H1 (cell line): ENCODE results near the gene FGF14. TPM values are rescaled to one million over a fixed set of nuclear protein-coding genes. Genes with fewer than 3 reads are reported as not detected.

Experiments used
- CTCF ChIA-PET: fragments of 300-600 bp; sonication (Branson Sonifier 250); formaldehyde crosslinking; loops from one replicate; lab custom pipeline; 2021; ENCODE audit not compliant: partially characterized antibody; lab: Charles Lee
- POLR2A ChIA-PET: fragments of 300-600 bp; sonication (Branson Sonifier 250); formaldehyde crosslinking; loops from one replicate; lab custom pipeline; 2021; ENCODE audit warnings: inconsistent platforms; ENCODE audit not compliant: partially characterized antibody; lab: Charles Lee
- DNase-seq, 2 experiments: peaks; one replicate each; pipeline versions ENCODE4 v3.0.0 to v3.0.0-alpha.2; 2010 to 2022; ENCODE audit warnings: low spot score in 2 of 2, low read depth in 1 of 2, mixed read lengths in 1 of 2
- FAIRE-seq: peaks from 2 replicates; lab custom pipeline; 2011; peaks lifted over from hg19 to GRCh38; lab: Jason Lieb, UNC
- H2AFZ ChIP-seq: 2 replicates; pipeline ENCODE4 v1.8.1; 2012; ENCODE audit warnings: low read length, inconsistent platforms
- H2AK5ac ChIP-seq: 2 replicates; pipeline ENCODE4 v1.6.1; 2013; ENCODE audit warnings: low read depth, low read length
- H2BK120ac ChIP-seq: replicated peaks from 2 replicates; pipeline ENCODE3; 2013; ENCODE audit warnings: low read depth, low read length, inconsistent platforms
- H2BK12ac ChIP-seq: 2 replicates; pipeline ENCODE4 v1.6.1; 2013; ENCODE audit warnings: low read depth, low read length
- H2BK15ac ChIP-seq: 2 replicates; pipeline ENCODE4 v1.6.1; 2013; ENCODE audit warnings: low read length
- H2BK20ac ChIP-seq: 2 replicates; pipeline ENCODE4 v1.6.1; 2013; ENCODE audit warnings: low read length
- H2BK5ac ChIP-seq: 2 replicates; pipeline ENCODE4 v1.6.1; 2013; ENCODE audit warnings: low read depth, low read length
- H3K14ac ChIP-seq: 2 replicates; pipeline ENCODE4 v1.6.1; 2013; ENCODE audit warnings: inconsistent platforms; ENCODE audit not compliant: insufficient read length
- H3K18ac ChIP-seq: 2 replicates; pipeline ENCODE4 v1.6.1; 2013; ENCODE audit warnings: low read length; ENCODE audit errors: extremely low read depth
- H3K23ac ChIP-seq: 2 replicates; pipeline ENCODE4 v1.6.1; 2013; ENCODE audit warnings: inconsistent platforms; ENCODE audit not compliant: insufficient read length
- H3K23me2 ChIP-seq: 2 replicates; pipeline ENCODE4 v1.6.1; 2013; ENCODE audit warnings: low read depth, low read length
- H3K27ac ChIP-seq: 2 replicates; pipeline ENCODE4 v1.6.1; 2011; ENCODE audit warnings: low read depth, low read length, inconsistent platforms
- H3K27me3 ChIP-seq, 4 experiments: replicated peaks in 1 of 4; 1 replicate in 1 of 4; 2 replicates in 3 of 4; pipeline versions ENCODE4 v1.6.1 to v1.8.1; 2011 to 2013; ENCODE audit warnings: low read length in 3 of 4, mild to moderate bottlenecking in 3 of 4, inconsistent platforms in 2 of 4, mixed read lengths in 2 of 4, moderate library complexity in 1 of 4; ENCODE audit not compliant: control insufficient read depth in 3 of 4, insufficient read depth in 3 of 4; ENCODE audit errors: extremely low read depth in 1 of 4
- H3K36me3 ChIP-seq, 4 experiments: 2 replicates each; pipeline versions ENCODE4 v1.6.1 to v1.8.1; 2011 to 2013; ENCODE audit warnings: mild to moderate bottlenecking in 4 of 4, low read length in 3 of 4, moderate library complexity in 2 of 4, control low read depth in 1 of 4, inconsistent platforms in 1 of 4; ENCODE audit not compliant: insufficient read depth in 4 of 4, control insufficient read depth in 2 of 4
- H3K4ac ChIP-seq: replicated peaks from 2 replicates; pipeline ENCODE3; 2013; ENCODE audit warnings: low read length, low read depth, mixed read lengths, inconsistent platforms; ENCODE audit not compliant: insufficient read length
- H3K4me1 ChIP-seq, 4 experiments: replicated peaks in 1 of 4; 1 replicate in 1 of 4; 2 replicates in 3 of 4; pipeline versions ENCODE4 v1.6.1 to v1.8.1; 2011 to 2013; ENCODE audit warnings: low read length in 3 of 4, inconsistent platforms in 2 of 4, mixed read lengths in 1 of 4; ENCODE audit not compliant: insufficient read depth in 4 of 4, control insufficient read depth in 3 of 4
- H3K4me2 ChIP-seq, 2 experiments: 2 replicates each; pipeline versions ENCODE4 v1.6.1 to v1.8.1; 2011 to 2013; ENCODE audit warnings: low read depth in 2 of 2, low read length in 2 of 2, control low read depth in 1 of 2, inconsistent platforms in 1 of 2, mild to moderate bottlenecking in 1 of 2; ENCODE audit not compliant: insufficient read depth in 1 of 2
- H3K4me3 ChIP-seq, 4 experiments: fragments of 200-600, 300-600 bp in 1 of 4; sonication (generic), shearing (Covaris generic), sonication (Bioruptor Twin) in 1 of 4; 2 replicates each; pipeline versions ENCODE4 v1.5.1 to v1.8.1; 2011 to 2016; ENCODE audit warnings: low read length in 4 of 4, low read depth in 3 of 4, control low read depth in 2 of 4, inconsistent platforms in 2 of 4, mild to moderate bottlenecking in 2 of 4, mixed read lengths in 1 of 4, moderate library complexity in 1 of 4; ENCODE audit not compliant: insufficient read depth in 2 of 4; ENCODE audit errors: extremely low read depth in 1 of 4
- H3K56ac ChIP-seq: replicated peaks from 2 replicates; pipeline ENCODE3; 2013; ENCODE audit warnings: low read depth, mild to moderate bottlenecking, mixed read lengths, low read length, inconsistent platforms; ENCODE audit not compliant: insufficient read length
- H3K79me1 ChIP-seq: 2 replicates; pipeline ENCODE4 v1.6.1; 2013; ENCODE audit warnings: low read depth, low read length, control low read depth
- H3K79me2 ChIP-seq, 2 experiments: 2 replicates each; pipeline versions ENCODE4 v1.6.1 to v1.8.1; 2012 to 2013; ENCODE audit warnings: low read length in 2 of 2, mild to moderate bottlenecking in 2 of 2, inconsistent platforms in 1 of 2; ENCODE audit not compliant: insufficient read depth in 2 of 2, control insufficient read depth in 1 of 2
- H3K9ac ChIP-seq, 4 experiments: replicated peaks in 1 of 4; 1 replicate in 1 of 4; 2 replicates in 3 of 4; pipeline versions ENCODE4 v1.6.1 to v1.8.1; 2011 to 2013; ENCODE audit warnings: low read depth in 3 of 4, low read length in 3 of 4, control low read depth in 2 of 4, mild to moderate bottlenecking in 2 of 4, moderate library complexity in 2 of 4, inconsistent platforms in 1 of 4; ENCODE audit errors: extremely low read depth in 1 of 4
- H3K9me3 ChIP-seq, 2 experiments: 2 replicates each; pipeline versions ENCODE4 v1.6.1 to v1.8.1; 2012 to 2013; ENCODE audit warnings: mild to moderate bottlenecking in 2 of 2, moderate library complexity in 2 of 2, control low read depth in 1 of 2, inconsistent platforms in 1 of 2, low read depth in 1 of 2, low read length in 1 of 2, mixed read lengths in 1 of 2; ENCODE audit not compliant: insufficient read depth in 2 of 2
- H4K20me1 ChIP-seq, 2 experiments: replicated peaks in 1 of 2; 2 replicates each; pipeline versions ENCODE3 to v1.8.1; 2011 to 2013; ENCODE audit warnings: inconsistent platforms in 2 of 2, low read length in 2 of 2, mild to moderate bottlenecking in 1 of 2; ENCODE audit not compliant: insufficient read depth in 2 of 2, control insufficient read depth in 1 of 2
- H4K5ac ChIP-seq: 2 replicates; pipeline ENCODE4 v1.6.1; 2013; ENCODE audit warnings: low read length, low read depth, mixed read lengths, inconsistent platforms; ENCODE audit not compliant: insufficient read length
- H4K8ac ChIP-seq: 2 replicates; pipeline ENCODE4 v1.8.0; 2013; ENCODE audit warnings: mild to moderate bottlenecking, moderate library complexity, low read length, inconsistent platforms; ENCODE audit not compliant: insufficient read depth; ENCODE audit errors: extremely low read depth
- H4K91ac ChIP-seq: replicated peaks from 2 replicates; pipeline ENCODE3; 2013; ENCODE audit warnings: low read length, mixed read lengths, inconsistent platforms; ENCODE audit not compliant: insufficient read length
- BACH1 ChIP-seq: IDR thresholded peaks from 2 replicates; pipeline ENCODE4 v1.6.1; 2012; ENCODE audit warnings: low read length, improper control_type of control experiment
- BCL11A ChIP-seq, 2 experiments: IDR thresholded peaks; one replicate each; pipeline ENCODE4 v1.6.1; 2011; ENCODE audit warnings: low read depth in 2 of 2, low read length in 2 of 2, mild to moderate bottlenecking in 2 of 2
- CTBP2 ChIP-seq: IDR thresholded peaks from 2 replicates; pipeline ENCODE4 v1.7.0; 2011; ENCODE audit warnings: borderline replicate concordance, mild to moderate bottlenecking, moderate library complexity, mixed read lengths, low read length; ENCODE audit not compliant: insufficient read depth, insufficient read length
- FOSL1 ChIP-seq: IDR thresholded peaks from 2 replicates; pipeline ENCODE4 v1.6.1; 2011; ENCODE audit warnings: mild to moderate bottlenecking, low read depth, low read length, moderate library complexity; ENCODE audit not compliant: insufficient read depth
- GTF2F1 ChIP-seq: IDR thresholded peaks from 2 replicates; pipeline ENCODE4 v1.6.1; 2012; ENCODE audit warnings: low read depth, low read length, improper control_type of control experiment, borderline replicate concordance
- POU5F1 ChIP-seq: IDR thresholded peaks from 2 replicates; pipeline ENCODE4 v1.6.1; 2011; ENCODE audit warnings: low read depth, mild to moderate bottlenecking, low read length, moderate library complexity
- RBBP5 ChIP-seq: IDR thresholded peaks from 2 replicates; pipeline ENCODE4 v1.7.1; 2012; ENCODE audit warnings: low read depth, mild to moderate bottlenecking, inconsistent platforms, low read length, moderate library complexity, borderline replicate concordance
- TAF7 ChIP-seq: optimal IDR thresholded peaks from 2 replicates; pipeline ENCODE3; 2011; ENCODE audit warnings: low read depth, mild to moderate bottlenecking, inconsistent platforms, low read length, moderate library complexity, borderline replicate concordance
- WGBS, 2 experiments: shearing (Covaris generic) in 1 of 2; methylation state at CpG; one replicate each; pipeline versions ENCODE4 v1.1.6 to v1.1.7; 2013 to 2015; ENCODE audit warnings: low lambda C conversion rate in 2 of 2, mixed read lengths in 2 of 2, inconsistent platforms in 1 of 2, low coverage in 1 of 2, missing lambda C conversion rate in 1 of 2; ENCODE audit not compliant: insufficient replicate concordance in 2 of 2, insufficient coverage in 1 of 2, insufficient read length in 1 of 2; ENCODE audit errors: extremely low coverage in 1 of 2, missing lambda C conversion rate in 1 of 2; 5-methylcytosine and 5-hydroxymethylcytosine counted together
- polyA plus RNA-seq, 7 experiments: library from polyadenylated mRNA; depleted of rRNA in 3 of 7; stranded (reverse) in 5 of 7; unstranded in 2 of 7; fragments of >200 nt in 5 of 7; fragments of 200-250 nt in 2 of 7; gene quantifications; 1 replicate in 5 of 7; 2 replicates in 1 of 7; 4 replicates in 1 of 7; pipeline versions ENCODE4 v1.2.1 to v1.2.3, GENCODE V29; 2011 to 2013; ENCODE audit warnings: missing spikeins in 2 of 7, mixed read lengths in 2 of 7
- total RNA-seq: library from RNA; stranded (reverse); fragmentation: NEBNext Ultra II Directional; extraction: Animal tissue kit (Norgen Biotek cat#: 25700); gene quantifications from 2 replicates; pipeline ENCODE4 v1.2.1, GENCODE V29; 2021

The FGF14 gene
- total and polyA plus RNA-seq, 2 of the 8 experiments (the other 6 are each of a cell fraction or from before 2014, with no cell fraction given): 0.05 to 0.58 TPM

- no peak overlapping the region for H4K8ac ChIP-seq
- no peaks in the 10 kb centered on the region for H4K20me1 ChIP-seq
- no peak overlapping the region for H2BK5ac ChIP-seq
- no peak overlapping the region for H3K4me3 ChIP-seq
- CTCF ChIA-PET: interaction anchor here (0.6 to 0.8 kb wide), 2 partner anchors 11 to 229 kb away, joined by 3 read pairs; no protein-coding TSS in a partner anchor
- no peaks in the 10 kb centered on the region for H3K4me1 ChIP-seq
- POLR2A ChIA-PET: no interaction called here
- no peaks in the 10 kb centered on the region for H3K9me3 ChIP-seq
- no peak overlapping the region for H3K14ac ChIP-seq
- peaks cover 2% of the 10 kb centered on the region; the same call in 1 of the 2 replicates for H3K23me2 ChIP-seq
- H3K56ac ChIP-seq: no peak overlapping the region
- no peak overlapping the region; the same call in 1 of the 2 replicates for H2BK15ac ChIP-seq
- no peak overlapping the region for H2BK20ac ChIP-seq
- H3K36me3 ChIP-seq: no peaks in the 10 kb centered on the region
- H2BK12ac ChIP-seq: no peak overlapping the region
- H3K4ac ChIP-seq: no peak overlapping the region
- no peaks in the 10 kb centered on the region for H3K79me2 ChIP-seq
- H3K79me1 ChIP-seq: no peaks in the 10 kb centered on the region
- no peak overlapping the region for H3K27ac ChIP-seq
- FAIRE-seq (no peak), DNase-seq (no peak)
- no peak overlapping the region for H3K4me2 ChIP-seq
- H4K91ac ChIP-seq: no peak overlapping the region
- no peak overlapping the region; the same call in 1 of the 2 replicates for H2AK5ac ChIP-seq
- no peak overlapping the region for H3K23ac ChIP-seq
- no peak overlapping the region for H2BK120ac ChIP-seq
- no peaks in the 10 kb centered on the region for H3K27me3 ChIP-seq
- no peak overlapping the region for H2AFZ ChIP-seq
- H4K5ac ChIP-seq: no peak overlapping the region
- no peak overlapping the region for H3K9ac ChIP-seq
- WGBS, 2 experiments: 94% methylated on average over 7 of the region's 8 CpGs; no CpG with 5 or more reads in 1 of the 2 experiments
- H3K18ac ChIP-seq: no peak overlapping the region
- TF ChIP-seq RBBP5: no peak
- no peak for TF ChIP-seq GTF2F1
- TF ChIP-seq BACH1: no peak
- TF ChIP-seq POU5F1: no peak
- no peak for TF ChIP-seq BCL11A (IDR thresholded peaks at IDR 0.05; ENCODE audit: low read depth in 2 of 2, low read length in 2 of 2)
- no peak for TF ChIP-seq FOSL1
- TF ChIP-seq TAF7: no peak
- TF ChIP-seq CTBP2: no peak
These were observed 165.0 kb downstream of the FGF14 start for GRCh38 chr13:102236830-102237229.
